ENCODE results near the gene MMP3. TPM values are rescaled to one million over a fixed set of nuclear protein-coding genes. Genes with fewer than 3 reads are reported as not detected.

The MMP3 gene
- total RNA-seq: 0.40 and 1.2 TPM in 2 replicates

GRCh38 chr11:102843489-102843888, at the start of gene MMP3:
MMP3 (minus strand) TSS chr11:102843609; CDS start chr11:102843546, 63 bp downstream.

GRCh38 chr11:102874852-102875251, 31.4 kb upstream of the MMP3 start, which contains the start of gene MMP12:
MMP12 (minus strand) TSS chr11:102874982; CDS start chr11:102874937, 45 bp downstream.

GRCh38 chr11:102798012-102798746, 45.2 kb downstream of the MMP3 start, which contains the start of gene MMP1:
MMP1 (minus strand) TSS chr11:102798160; CDS start chr11:102798092, 68 bp downstream.

Other genes starting within 250 kb of the MMP3 start
- not detected in 2 replicates for gene MMP20, start 218.3 kb downstream of the MMP3 start, total RNA-seq
- not detected in 2 replicates for gene MMP27, start 137.8 kb downstream of the MMP3 start, total RNA-seq
- under 0.01 TPM in 1 of 2 replicates, not detected in the other for gene MMP8, start 118.7 kb downstream of the MMP3 start, total RNA-seq
- 0.26 TPM in 1 of 2 replicates, not detected in the other for gene MMP10, start 63.0 kb downstream of the MMP3 start, total RNA-seq
- gene MMP1, start 45.4 kb downstream of the MMP3 start, total RNA-seq: 28.2 and 861 TPM in 2 replicates
- gene MMP12, start 31.4 kb upstream of the MMP3 start, total RNA-seq: not detected in 2 replicates
- 0.13 TPM in 1 of 2 replicates, not detected in the other for gene MMP13, start 112.1 kb upstream of the MMP3 start, total RNA-seq
- gene DCUN1D5, start 248.6 kb upstream of the MMP3 start, total RNA-seq: 92.2 and 112 TPM in 2 replicates